HG03432 (cell line): ENCODE results near the gene BEST4.
"Not testable (repeated sequence)": the region's sequence is repeated elsewhere in the genome, so short reads cannot be mapped to it uniquely, and the experiment has no call there.

Experiments used
- ATAC-seq: cut with Tn5 transposase; IDR thresholded peaks from one replicate; pipeline ENCODE4 v1.9.1; 2021; ENCODE audit warnings: mild to moderate bottlenecking, moderate library complexity; ENCODE audit not compliant: unreplicated experiment

BEST4 gene

GRCh38 chr1:44778705-44779576, 9.0 kb downstream of the BEST4 start:
- no peak for ATAC-seq

DNA sequence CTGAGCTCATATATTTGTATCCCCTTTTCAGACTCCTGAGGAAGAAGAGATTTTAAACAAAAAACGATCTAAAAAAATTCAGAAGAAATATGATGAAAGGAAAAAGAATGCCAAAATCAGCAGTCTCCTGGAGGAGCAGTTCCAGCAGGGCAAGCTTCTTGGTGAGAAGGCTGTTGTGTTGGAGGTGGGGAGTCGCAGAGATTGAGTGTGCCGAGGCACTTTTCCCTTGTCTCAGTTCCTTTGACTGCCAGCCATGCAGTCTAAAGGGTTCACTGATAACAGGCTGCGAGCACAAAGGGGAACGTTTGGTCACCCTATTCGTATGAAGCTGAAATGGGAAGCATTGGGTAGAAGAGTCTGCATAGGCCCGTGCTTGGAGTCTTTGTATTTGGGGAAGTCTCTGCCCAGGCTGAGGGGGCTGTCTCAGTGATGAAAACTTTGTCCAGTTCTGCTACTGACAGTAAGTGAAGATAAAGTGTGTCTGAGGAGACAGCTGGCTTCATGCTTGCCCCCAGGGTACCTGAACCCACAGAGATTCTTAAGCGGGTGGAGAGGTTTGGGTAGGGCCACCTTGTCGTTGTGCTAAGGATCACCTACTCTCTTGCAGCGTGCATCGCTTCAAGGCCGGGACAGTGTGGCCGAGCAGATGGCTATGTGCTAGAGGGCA, 9.9 kb downstream of the BEST4 start:
- ATAC-seq, result no peak

DNA sequence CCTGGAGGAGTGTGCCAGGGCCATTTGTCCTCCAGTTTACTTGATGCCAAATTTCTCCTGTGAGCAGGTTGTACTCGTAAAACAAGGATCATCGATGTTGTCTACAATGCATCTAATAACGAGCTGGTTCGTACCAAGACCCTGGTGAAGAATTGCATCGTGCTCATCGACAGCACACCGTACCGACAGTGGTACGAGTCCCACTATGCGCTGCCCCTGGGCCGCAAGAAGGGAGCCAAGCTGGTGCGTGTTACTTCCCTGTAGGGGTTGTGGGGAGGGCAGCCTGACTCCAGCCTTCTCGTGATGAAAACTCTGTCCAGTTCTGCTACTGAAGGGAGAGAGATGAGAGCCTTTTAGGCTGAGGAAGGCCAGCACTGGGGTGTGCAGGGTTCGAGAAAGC, 10.4 kb downstream of the BEST4 start:
- ATAC-seq, result no peak

- no peak for ATAC-seq
Observed at GRCh38 chr1:44776730-44777068, 11.3 kb downstream of the BEST4 start.

DNA sequence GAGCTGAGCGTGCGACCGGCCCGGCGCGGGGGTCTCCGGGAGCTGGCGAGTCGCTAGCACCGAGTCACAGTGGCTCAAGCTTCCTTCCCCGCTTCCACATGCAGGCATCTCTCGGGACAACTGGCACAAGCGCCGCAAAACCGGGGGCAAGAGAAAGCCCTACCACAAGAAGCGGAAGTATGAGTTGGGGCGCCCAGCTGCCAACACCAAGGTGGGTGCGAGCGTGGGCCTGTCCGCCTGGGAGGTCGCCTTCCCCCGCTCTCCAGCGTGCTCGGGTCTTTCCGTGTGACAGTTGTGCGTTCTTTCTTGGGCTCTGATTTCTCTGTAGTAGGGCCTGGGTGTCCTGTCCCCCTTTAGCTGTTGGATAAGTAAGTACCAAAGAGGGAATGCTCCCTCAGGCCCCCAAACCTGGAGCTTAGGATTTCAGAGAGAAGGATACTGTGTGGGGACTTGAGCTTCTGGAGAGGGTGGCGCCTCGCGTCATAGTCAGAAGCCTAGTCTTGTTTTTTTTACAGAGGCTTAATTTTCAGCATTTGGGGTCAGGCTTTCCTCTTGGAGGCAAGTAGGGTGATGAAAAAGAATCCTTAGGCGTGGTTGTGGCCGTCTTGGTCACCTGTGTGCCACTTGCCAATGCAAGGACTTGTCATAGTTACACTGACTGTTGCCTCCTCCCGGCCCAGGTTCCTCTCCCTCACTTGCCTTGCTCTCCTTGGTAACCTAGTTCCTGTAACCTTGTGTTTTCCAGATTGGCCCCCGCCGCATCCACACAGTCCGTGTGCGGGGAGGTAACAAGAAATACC, 11.8 kb downstream of the BEST4 start:
- peak; percentile 23 for ATAC-seq

DNA sequence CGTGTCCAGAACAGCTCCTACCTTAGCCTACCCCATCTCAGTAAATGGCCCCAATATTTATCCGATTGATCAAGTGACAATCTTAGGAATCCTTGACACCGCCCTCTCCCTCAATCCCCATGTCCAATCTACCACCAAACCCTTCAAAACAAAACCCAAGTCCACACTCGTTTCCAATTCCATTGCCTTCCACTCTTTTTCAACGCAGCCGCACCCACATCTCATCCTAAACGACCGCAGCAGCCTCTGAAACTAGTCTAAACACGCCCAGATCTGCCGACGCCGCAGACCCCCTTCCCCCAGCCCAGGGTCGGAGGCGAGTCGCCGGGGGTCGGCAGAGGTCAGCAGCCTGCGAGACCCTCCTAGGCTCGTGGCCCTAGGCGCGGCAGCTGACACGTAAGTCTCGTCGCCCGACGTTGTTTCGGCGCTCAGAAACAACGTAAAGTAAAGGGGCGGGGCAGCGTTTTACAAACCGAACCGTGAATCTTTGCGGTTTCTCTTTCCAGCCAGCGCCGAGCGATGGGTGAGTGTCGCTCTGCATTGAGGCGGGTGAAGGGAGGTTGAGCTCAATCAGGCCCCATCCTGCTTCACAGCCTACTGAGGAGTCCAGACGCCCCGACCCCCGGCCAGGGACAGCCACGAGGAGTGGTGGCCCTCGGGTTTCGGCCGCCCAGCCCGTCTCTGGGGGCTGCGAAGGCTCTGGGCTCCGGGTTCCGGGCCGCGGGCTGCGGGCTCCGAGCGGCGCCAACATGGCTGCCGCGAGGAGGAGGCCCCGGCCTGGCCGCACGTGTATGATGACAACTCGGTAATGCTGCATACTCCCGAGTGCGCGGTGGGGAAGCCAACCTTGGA, 12.7 kb downstream of the BEST4 start, which contains the start of gene RPS8:
Gene RPS8 (plus strand): TSS at position 463 of the 852 bp plus-strand sequence. CDS start 57 bp downstream, at position 520.
- peak; percentile 83 for ATAC-seq

GRCh38 chr1:44766421-44766820, 21.5 kb downstream of the BEST4 start:
- ATAC-seq, result not testable (repeated sequence)

GRCh38 chr1:44760876-44761275, 27.1 kb downstream of the BEST4 start:
- no peak for ATAC-seq

DNA sequence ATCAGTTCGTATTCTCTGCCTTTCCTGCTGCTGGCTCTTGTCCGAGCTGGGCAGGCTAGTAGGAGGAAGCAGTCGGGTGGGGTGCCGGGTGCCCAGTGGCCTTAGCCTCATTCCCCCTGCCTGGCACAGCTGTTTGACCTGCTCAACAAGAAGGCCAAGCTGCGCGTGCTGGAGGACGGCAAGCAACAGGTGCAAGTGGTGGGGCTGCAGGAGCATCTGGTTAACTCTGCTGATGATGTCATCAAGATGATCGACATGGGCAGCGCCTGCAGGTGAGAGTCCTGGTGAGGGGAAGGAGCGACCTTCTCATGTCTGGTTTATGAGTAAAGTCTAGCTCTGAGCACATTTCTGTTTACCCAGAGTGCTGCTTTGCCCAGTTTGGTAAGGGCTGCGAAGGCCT, 28.9 kb downstream of the BEST4 start:
- ATAC-seq, result no peak

DNA sequence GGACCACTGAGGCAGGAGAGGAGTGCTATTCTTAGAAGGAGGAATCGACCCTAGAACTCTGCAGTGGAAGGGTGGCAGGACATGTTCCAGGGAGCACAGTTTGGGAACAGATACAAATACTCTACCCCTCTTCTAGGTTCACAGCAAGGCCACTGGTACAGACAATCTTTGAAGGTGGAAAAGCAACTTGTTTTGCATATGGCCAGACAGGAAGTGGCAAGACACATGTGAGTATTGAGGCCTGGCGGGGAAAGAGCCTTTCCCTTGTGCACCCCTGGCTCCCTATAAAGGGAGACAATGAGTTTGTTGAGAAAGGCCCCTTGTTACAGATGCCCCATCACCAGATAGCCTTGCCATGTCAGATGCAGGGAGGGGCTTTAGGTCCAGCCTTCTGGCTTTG, 30.6 kb downstream of the BEST4 start:
- ATAC-seq, result no peak

GRCh38 chr1:44747878-44748277, 40.1 kb downstream of the BEST4 start:
- no peak for ATAC-seq

DNA sequence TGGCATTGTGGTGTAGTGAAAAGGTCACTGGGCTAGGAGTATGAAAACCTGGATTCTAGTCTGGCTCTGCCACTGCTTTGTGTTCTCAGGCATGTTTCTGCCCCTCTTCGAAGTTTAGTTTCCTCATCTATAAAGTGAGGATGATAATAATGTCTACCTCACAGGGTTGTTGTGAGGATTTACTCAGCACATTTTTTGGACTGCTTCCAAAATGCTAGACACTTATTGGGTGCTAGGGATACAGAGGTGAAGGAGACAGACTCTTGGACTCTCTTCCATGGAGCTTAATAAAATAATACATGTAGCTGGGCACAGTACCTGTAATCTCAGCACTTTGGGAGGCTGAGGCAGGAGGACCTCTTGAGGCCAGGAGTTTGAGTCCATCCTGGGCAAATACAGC, 44.8 kb downstream of the BEST4 start:
- no peak for ATAC-seq

GRCh38 chr1:44740179-44740617, 47.8 kb downstream of the BEST4 start:
- no peak for ATAC-seq

- peak; percentile 98 for ATAC-seq
Observed at GRCh38 chr1:44739307-44740178, 48.4 kb downstream of the BEST4 start, which contains the start of gene KIF2C. KIF2C (plus strand) TSS chr1:44739837; CDS start chr1:44739933, 96 bp downstream.

GRCh38 chr1:44738953-44739306, 49.0 kb downstream of the BEST4 start:
- ATAC-seq, result not testable (repeated sequence)

DNA sequence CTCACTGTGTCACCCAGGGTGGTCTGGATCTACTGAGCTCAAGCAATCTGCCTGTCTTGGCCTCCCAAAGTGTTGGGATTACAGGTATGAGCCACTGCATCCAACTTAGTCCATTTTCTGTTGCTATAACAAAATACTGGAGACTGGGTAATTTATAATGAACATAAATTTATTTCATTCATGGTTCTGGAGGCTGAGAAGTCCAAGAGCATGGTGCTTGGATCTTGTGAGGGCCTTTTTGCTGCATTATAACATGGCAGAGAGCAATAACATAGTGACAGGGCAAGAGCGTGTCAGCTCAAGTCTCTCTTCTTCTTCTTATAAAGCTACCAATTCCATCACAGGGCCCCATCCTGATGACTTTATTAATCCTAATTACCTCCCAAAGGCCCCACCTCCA, 52.0 kb downstream of the BEST4 start:
- no peak for ATAC-seq

GRCh38 chr1:44733784-44734183, 54.2 kb downstream of the BEST4 start:
- no peak for ATAC-seq
